HepG2 (cell line): Measurements from ENCODE around the gene RASD1. TPM values are rescaled to one million over a fixed set of nuclear protein-coding genes. Genes with fewer than 3 reads are reported as not detected.

Experiments used
- ATAC-seq: fragments of 200-7000 bp; cut with Tn5 transposase; 3 replicates; pipeline ENCODE4 v1.9.1; 2020; ENCODE audit warnings: mild to moderate bottlenecking, moderate library complexity
- BruUV-seq: library from RNA; stranded (reverse); fragments of 400-500 nt; replicated peaks from 2 replicates; lab custom pipeline; 2021; lab: Mats Ljungman, UMichigan
- CTCF ChIA-PET: fragments of 300-600 bp; formaldehyde crosslinking; extraction: SDS; loops from one replicate; lab custom pipeline; 2021; ENCODE audit warnings: low total read pairs, inconsistent platforms, low intra/inter-chr PET ratio; lab: Yijun Ruan, JAX
- POLR2A ChIA-PET: fragments of 350-600 bp; sonication (Branson Sonifier 250); formaldehyde crosslinking; loops from one replicate; lab custom pipeline; 2020; ENCODE audit warnings: antibody characterized with exemption, inconsistent platforms; lab: Yijun Ruan, JAX
- DNase-seq: peaks from one replicate; pipeline ENCODE4 v3.0.0-alpha.2; 2015; ENCODE audit warnings: low spot score
- FAIRE-seq: peaks from 3 replicates; lab custom pipeline; 2011; peaks lifted over from hg19 to GRCh38; lab: Jason Lieb, UNC
- H2AFZ ChIP-seq: one replicate; pipeline ENCODE4 v1.6.1; 2011; ENCODE audit warnings: low read length, inconsistent platforms
- H3K27ac ChIP-seq: fragments of 300-600 bp; 3 replicates; pipeline ENCODE4 v1.8.0; 2011; ENCODE audit warnings: mixed run types, mild to moderate bottlenecking, mixed read lengths, low read length, inconsistent platforms; ENCODE audit not compliant: insufficient read depth; ENCODE audit errors: extremely low read length
- H3K27me3 ChIP-seq, 2 experiments: fragments of 200-600 bp in 1 of 2; 2 replicates in 1 of 2; 3 replicates in 1 of 2; pipeline versions ENCODE4 v1.6.0 to v1.8.0; 2011; ENCODE audit warnings: low read length in 2 of 2, mild to moderate bottlenecking in 2 of 2, moderate library complexity in 2 of 2, inconsistent platforms in 1 of 2; ENCODE audit not compliant: insufficient read depth in 2 of 2, control insufficient read depth in 1 of 2
- H3K36me3 ChIP-seq, 2 experiments: fragments of 200-600 bp in 1 of 2; replicated peaks in 1 of 2; 2 replicates in 1 of 2; 3 replicates in 1 of 2; pipeline versions ENCODE4 v1.5.1 to v1.8.0; 2011; ENCODE audit warnings: low read length in 2 of 2, inconsistent platforms in 1 of 2; ENCODE audit not compliant: insufficient read depth in 2 of 2, control insufficient read depth in 1 of 2
- H3K4me1 ChIP-seq: 2 replicates; pipeline ENCODE4 v1.5.1; 2012; ENCODE audit warnings: low read length, inconsistent platforms; ENCODE audit not compliant: insufficient read depth
- H3K4me2 ChIP-seq: 2 replicates; pipeline ENCODE4 v1.6.0; 2011; ENCODE audit warnings: low read depth, low read length, inconsistent platforms
- H3K4me3 ChIP-seq, 3 experiments: fragments of 200-600 bp in 1 of 3; sonication (generic), shearing (Covaris generic) in 1 of 3; replicated peaks in 1 of 3; 2 replicates each; pipeline ENCODE4 v1.5.1; 2011 to 2016; ENCODE audit warnings: low read length in 3 of 3, inconsistent platforms in 2 of 3, low read depth in 2 of 3, mild to moderate bottlenecking in 2 of 3, control low read depth in 1 of 3, mixed read lengths in 1 of 3; ENCODE audit not compliant: insufficient read depth in 1 of 3
- H3K79me2 ChIP-seq: one replicate; pipeline ENCODE4 v1.6.1; 2011; ENCODE audit warnings: low read length, inconsistent platforms; ENCODE audit not compliant: insufficient read depth
- H3K9ac ChIP-seq: 2 replicates; pipeline ENCODE4 v1.6.0; 2011; ENCODE audit warnings: mild to moderate bottlenecking, low read depth, low read length, inconsistent platforms; ENCODE audit not compliant: insufficient read depth
- H3K9me3 ChIP-seq: 2 replicates; pipeline ENCODE4 v1.5.1; 2012; ENCODE audit warnings: mild to moderate bottlenecking, low read length
- H4K20me1 ChIP-seq: 2 replicates; pipeline ENCODE4 v1.6.0; 2011; ENCODE audit warnings: inconsistent platforms, mild to moderate bottlenecking, low read length, moderate library complexity; ENCODE audit not compliant: insufficient read depth
- BRD4 ChIP-seq: sonication (generic); formaldehyde crosslinking; IDR thresholded peaks from 2 replicates; pipeline ENCODE4 v1.4.0; 2020; ENCODE audit warnings: missing genetic modification reagents
- CCDC6 ChIP-seq: sonication (generic); formaldehyde crosslinking; IDR thresholded peaks from 2 replicates; pipeline ENCODE4 v1.8.1; 2022; ENCODE audit warnings: mild to moderate bottlenecking, missing genetic modification reagents, moderate library complexity
- EP300 ChIP-seq, 3 experiments: sonication (generic) in 1 of 3; formaldehyde crosslinking in 1 of 3; IDR thresholded peaks; 2 replicates each; pipeline versions ENCODE4 v1.5.1 to v1.6.1; 2011 to 2020; ENCODE audit warnings: low read depth in 2 of 3, low read length in 2 of 3, borderline replicate concordance in 1 of 3, improper control_type of control experiment in 1 of 3, mild to moderate bottlenecking in 1 of 3, missing genetic modification reagents in 1 of 3, moderate library complexity in 1 of 3
- MED13 ChIP-seq: sonication (generic); formaldehyde crosslinking; IDR thresholded peaks from 2 replicates; pipeline ENCODE4 v1.5.0; 2020; ENCODE audit warnings: missing genetic modification reagents
- MIXL1 ChIP-seq: IDR thresholded peaks from 2 replicates; pipeline ENCODE4 v1.6.1; 2016
- RFX3 ChIP-seq: IDR thresholded peaks from 2 replicates; pipeline ENCODE4 v1.6.1; 2016; ENCODE audit warnings: missing biosample characterization, missing genetic modification reagents
- ZNF260 ChIP-seq: sonication (generic); formaldehyde crosslinking; IDR thresholded peaks from 2 replicates; pipeline ENCODE4 v1.4.0; 2020; ENCODE audit warnings: missing genetic modification reagents, low read depth, mild to moderate bottlenecking, borderline replicate concordance
- ZNF768 ChIP-seq: sonication (generic); formaldehyde crosslinking; IDR thresholded peaks from 2 replicates; pipeline ENCODE4 v1.4.0; 2020; ENCODE audit warnings: missing genetic modification reagents
- WGBS: methylation state at CpG from one replicate; pipeline ENCODE4 v1.1.6; 2017; ENCODE audit warnings: low lambda C conversion rate; 5-methylcytosine and 5-hydroxymethylcytosine counted together
- in situ Hi-C: cut with HindIII; loops from 2 replicates; pipeline ENCODE4 v1.10.0; 2017; ENCODE audit warnings: low pct_unique_long_range_greater_than_20kb; ENCODE audit not compliant: extremely low pct_ligation_motif_present
- intact Hi-C: fragments of 100-400 bp; cut with micrococcal nuclease; formaldehyde crosslinking; loops from one replicate; pipeline ENCODE4 v1.10.0; 2022; ENCODE audit not compliant: unreplicated experiment
- polyA plus RNA-seq, 8 experiments: library from polyadenylated mRNA; depleted of rRNA in 3 of 8; stranded (reverse) in 7 of 8; unstranded in 1 of 8; fragments of >200 nt; fragmentation: Illumina TruSeq in 4 of 8; extraction: Trizol in 4 of 8; gene quantifications; 2 replicates each; pipeline versions ENCODE4 v1.2.1 to v1.2.3, GENCODE V29; 2011 to 2016; ENCODE audit warnings: low read depth in 4 of 8, missing spikeins in 1 of 8, mixed read lengths in 1 of 8; ENCODE audit not compliant: insufficient read depth in 1 of 8
- total RNA-seq, 5 experiments: library from RNA; depleted of rRNA; stranded (reverse); fragments of >200 nt; fragmentation: Illumina TruSeq; extraction: Trizol; gene quantifications; 2 replicates each; pipeline ENCODE4 v1.2.3, GENCODE V29; 2016; ENCODE audit warnings: low read depth in 1 of 5
- TF ChIP-seq, protein P1 (sequence below): sonication (generic); formaldehyde crosslinking; IDR thresholded peaks from 2 replicates; pipeline ENCODE4 v1.8.0; 2022; ENCODE audit warnings: mild to moderate bottlenecking, missing genetic modification reagents; ENCODE audit not compliant: insufficient replicate concordance
- TF ChIP-seq, protein P2 (sequence below): sonication (generic); formaldehyde crosslinking; IDR thresholded peaks from 2 replicates; pipeline ENCODE4 v1.4.0; 2020; ENCODE audit warnings: missing genetic modification reagents, mild to moderate bottlenecking, borderline replicate concordance
- TF ChIP-seq, protein P3 (sequence below): sonication (generic); formaldehyde crosslinking; IDR thresholded peaks from 2 replicates; pipeline ENCODE4 v1.5.1; 2020; ENCODE audit warnings: mild to moderate bottlenecking, moderate library complexity, missing genetic modification reagents

RASD1 gene
- total and polyA plus RNA-seq, 2 of the 13 experiments (the other 11 are each of a cell fraction or from before 2014, with no cell fraction given) = 1.6 to 4.2 TPM

DNA sequence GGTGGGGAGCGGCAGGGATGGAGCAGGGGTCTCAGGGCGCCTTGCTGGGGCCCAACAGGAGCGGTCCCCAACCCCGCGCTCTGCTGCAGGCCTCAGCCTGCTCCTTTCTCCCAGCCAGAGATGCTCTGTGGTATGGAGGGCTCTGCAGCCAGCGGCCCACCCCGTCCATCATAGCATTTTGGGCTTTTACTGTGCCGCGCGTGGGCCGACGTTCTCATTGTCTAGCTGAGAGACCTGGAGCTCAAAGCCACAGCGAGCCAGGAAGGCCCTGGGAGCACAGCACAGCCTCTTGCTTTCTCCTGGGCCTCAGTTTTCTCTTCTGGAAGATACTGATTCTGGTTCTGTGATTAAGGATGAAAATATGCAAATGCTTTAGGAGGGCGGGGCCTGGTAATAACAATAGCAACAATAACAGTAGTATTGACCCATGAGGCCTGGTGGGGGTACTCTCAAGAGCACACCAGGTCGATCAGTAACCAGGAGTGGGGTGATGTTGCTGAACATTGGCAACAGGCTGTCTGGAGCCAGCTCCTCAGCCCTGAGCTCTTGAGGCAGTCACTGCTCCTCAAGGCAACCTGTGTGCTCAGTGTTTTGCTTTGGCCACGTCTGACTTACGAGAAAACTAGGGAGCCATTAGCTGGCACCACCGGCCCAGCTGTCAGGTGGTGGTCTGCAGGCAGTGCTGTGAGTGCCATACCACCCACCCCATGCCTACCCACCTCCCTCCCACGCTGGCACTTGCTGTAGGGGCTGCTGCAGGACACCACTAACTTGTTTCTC, 1.1 kb upstream of the RASD1 start:
- Histone ChIP-seq H2AFZ (no peak overlapping the region), H3K4me1 (peaks cover 26% of the 10 kb centered on the region), H3K4me2 (peak overlapping the region; percentile 74; the same call in 1 of the 2 replicates), H3K9ac (no peak overlapping the region), H3K4me3 (peak overlapping the region in 1 of 3 experiments; percentile 71; a peak in 1 of 6 replicates), H3K36me3 (peaks cover under 1% of the 10 kb centered on the region in 2 experiments; a peak in 2 of 5 replicates), H3K27ac (no peak overlapping the region), H4K20me1 (no peaks in the 10 kb centered on the region), H3K27me3 (peaks cover 4 to 44% of the 10 kb centered on the region in 2 experiments; a peak in 4 of 5 replicates), H3K9me3 (no peaks in the 10 kb centered on the region), H3K79me2 (no peaks in the 10 kb centered on the region)
- no peak for DNase-seq
- FAIRE-seq = no peak
- POLR2A ChIA-PET = interaction anchor here (0.6 to 3.4 kb wide), 36 partner anchors 10 to 152 kb away, joined by 3 to 114 read pairs (median 10); partner anchors contain the start of genes MED9 and PEMT
- 0% methylated on average over 2 of the region's 19 CpGs for WGBS
- ATAC-seq = no peak
- in situ Hi-C loops = loop anchor here (5.0 kb wide), 1 partner anchor 140 kb away; no protein-coding TSS in a partner anchor
- no peak for TF ChIP-seq MIXL1 (CRISPR knock-in tag)
- 0 out of 2 replicates have a peak, but pooled peaks have one; percentile 7 for TF ChIP-seq MED13 (CRISPR knock-in tag)
- no peak for TF ChIP-seq ZNF260 (CRISPR knock-in tag)
- no peak for TF ChIP-seq RFX3
- no peak for TF ChIP-seq BRD4 (CRISPR knock-in tag)
- TF ChIP-seq, protein P1, sequence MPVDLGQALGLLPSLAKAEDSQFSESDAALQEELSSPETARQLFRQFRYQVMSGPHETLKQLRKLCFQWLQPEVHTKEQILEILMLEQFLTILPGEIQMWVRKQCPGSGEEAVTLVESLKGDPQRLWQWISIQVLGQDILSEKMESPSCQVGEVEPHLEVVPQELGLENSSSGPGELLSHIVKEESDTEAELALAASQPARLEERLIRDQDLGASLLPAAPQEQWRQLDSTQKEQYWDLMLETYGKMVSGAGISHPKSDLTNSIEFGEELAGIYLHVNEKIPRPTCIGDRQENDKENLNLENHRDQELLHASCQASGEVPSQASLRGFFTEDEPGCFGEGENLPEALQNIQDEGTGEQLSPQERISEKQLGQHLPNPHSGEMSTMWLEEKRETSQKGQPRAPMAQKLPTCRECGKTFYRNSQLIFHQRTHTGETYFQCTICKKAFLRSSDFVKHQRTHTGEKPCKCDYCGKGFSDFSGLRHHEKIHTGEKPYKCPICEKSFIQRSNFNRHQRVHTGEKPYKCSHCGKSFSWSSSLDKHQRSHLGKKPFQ (CRISPR knock-in tag) = no peak
- TF ChIP-seq ZNF768 (CRISPR knock-in tag) = peak; percentile 1; the same call in 1 of the 2 replicates
- TF ChIP-seq, protein P2, sequence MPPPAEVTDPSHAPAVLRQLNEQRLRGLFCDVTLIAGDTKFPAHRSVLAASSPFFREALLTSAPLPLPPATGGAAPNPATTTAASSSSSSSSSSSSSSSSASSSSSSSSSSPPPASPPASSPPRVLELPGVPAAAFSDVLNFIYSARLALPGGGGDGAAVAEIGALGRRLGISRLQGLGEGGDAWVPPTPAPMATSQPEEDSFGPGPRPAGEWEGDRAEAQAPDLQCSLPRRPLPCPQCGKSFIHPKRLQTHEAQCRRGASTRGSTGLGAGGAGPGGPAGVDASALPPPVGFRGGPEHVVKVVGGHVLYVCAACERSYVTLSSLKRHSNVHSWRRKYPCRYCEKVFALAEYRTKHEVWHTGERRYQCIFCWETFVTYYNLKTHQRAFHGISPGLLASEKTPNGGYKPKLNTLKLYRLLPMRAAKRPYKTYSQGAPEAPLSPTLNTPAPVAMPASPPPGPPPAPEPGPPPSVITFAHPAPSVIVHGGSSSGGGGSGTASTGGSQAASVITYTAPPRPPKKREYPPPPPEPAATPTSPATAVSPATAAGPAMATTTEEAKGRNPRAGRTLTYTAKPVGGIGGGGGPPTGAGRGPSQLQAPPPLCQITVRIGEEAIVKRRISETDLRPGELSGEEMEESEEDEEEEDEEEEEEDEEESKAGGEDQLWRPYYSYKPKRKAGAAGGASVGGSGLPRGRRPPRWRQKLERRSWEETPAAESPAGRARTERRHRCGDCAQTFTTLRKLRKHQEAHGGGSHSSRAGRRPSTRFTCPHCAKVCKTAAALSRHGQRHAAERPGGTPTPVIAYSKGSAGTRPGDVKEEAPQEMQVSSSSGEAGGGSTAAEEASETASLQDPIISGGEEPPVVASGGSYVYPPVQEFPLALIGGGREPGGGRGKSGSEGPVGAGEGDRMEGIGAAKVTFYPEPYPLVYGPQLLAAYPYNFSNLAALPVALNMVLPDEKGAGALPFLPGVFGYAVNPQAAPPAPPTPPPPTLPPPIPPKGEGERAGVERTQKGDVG (CRISPR knock-in tag) = 0 out of 2 replicates have a peak, but pooled peaks have one; percentile 27
- 0 out of 2 replicates have a peak, but pooled peaks have one; percentile 1 for TF ChIP-seq CCDC6 (CRISPR knock-in tag)
- no peak for TF ChIP-seq EP300 (IDR thresholded peaks at IDR 0.05; ENCODE audit: low read depth in 2 of 2, low read length in 2 of 2)
- 0 out of 2 replicates have a peak, but pooled peaks have one; percentile 29 for TF ChIP-seq EP300 (CRISPR knock-in tag; IDR thresholded peaks at IDR 0.05; ENCODE audit: borderline replicate concordance)
- TF ChIP-seq, protein P3, sequence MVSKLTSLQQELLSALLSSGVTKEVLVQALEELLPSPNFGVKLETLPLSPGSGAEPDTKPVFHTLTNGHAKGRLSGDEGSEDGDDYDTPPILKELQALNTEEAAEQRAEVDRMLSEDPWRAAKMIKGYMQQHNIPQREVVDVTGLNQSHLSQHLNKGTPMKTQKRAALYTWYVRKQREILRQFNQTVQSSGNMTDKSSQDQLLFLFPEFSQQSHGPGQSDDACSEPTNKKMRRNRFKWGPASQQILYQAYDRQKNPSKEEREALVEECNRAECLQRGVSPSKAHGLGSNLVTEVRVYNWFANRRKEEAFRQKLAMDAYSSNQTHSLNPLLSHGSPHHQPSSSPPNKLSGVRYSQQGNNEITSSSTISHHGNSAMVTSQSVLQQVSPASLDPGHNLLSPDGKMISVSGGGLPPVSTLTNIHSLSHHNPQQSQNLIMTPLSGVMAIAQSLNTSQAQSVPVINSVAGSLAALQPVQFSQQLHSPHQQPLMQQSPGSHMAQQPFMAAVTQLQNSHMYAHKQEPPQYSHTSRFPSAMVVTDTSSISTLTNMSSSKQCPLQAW (CRISPR knock-in tag) = 0 out of 2 replicates have a peak, but pooled peaks have one; percentile 0
- no TSS peak for BruUV-seq
- CTCF ChIA-PET = interaction anchor here (0.9 to 3.3 kb wide), 4 partner anchors 73 to 144 kb away, joined by 3 to 55 read pairs (median 21); no protein-coding TSS in a partner anchor
- intact Hi-C loops = loop anchor here (1.0 to 5.0 kb wide), 4 partner anchors 42 to 116 kb away; no protein-coding TSS in a partner anchor
